ENCODE results near the gene FBXL7. TPM values are rescaled to one million over a fixed set of nuclear protein-coding genes. Genes with fewer than 3 reads are reported as not detected.
A peak's percentile ranks its signal among the peaks of the same experiment; 100 is the strongest.

The FBXL7 gene
- total and polyA plus RNA-seq, 12 donors, result 8.7 to 33.4 (median 23.5) TPM

GRCh38 chr5:15737036-15737821 is 237.2 kb downstream of the FBXL7 start:
- peak in 4 of 8 donors; percentile 10 to 59 (median 48) for ATAC-seq
- no peak overlapping the region for H3K4me3 ChIP-seq
- TF ChIP-seq CTCF (IDR thresholded peaks at IDR 0.05), result no peak
- WGBS, 2 donors, result 50 to 63% methylated on average over 8 of the region's 8 CpGs
- H3K4me1 ChIP-seq, result peaks cover 0 to 48% (median 29%) of the 10 kb centered on the region in 9 donors
- no peaks in the 10 kb centered on the region for H3K36me3 ChIP-seq
- H3K27me3 ChIP-seq, result no peaks in the 10 kb centered on the region
- intact Hi-C loops (cut with DNase I), result no loop called here
- no peaks in the 10 kb centered on the region for H3K9me3 ChIP-seq
- H3K27ac ChIP-seq, result no peak overlapping the region
- DNase-seq, result no peak

GRCh38 chr5:15737871-15738664 is 238.1 kb downstream of the FBXL7 start:
- WGBS, 2 donors, result 40 to 49% methylated on average over 5 of the region's 5 CpGs
- Histone ChIP-seq H3K27me3 (no peaks in the 10 kb centered on the region), H3K4me3 (peak overlapping the region in 1 of 10 donors; percentile 2), H3K4me1 (peaks cover 0 to 40% (median 24%) of the 10 kb centered on the region in 9 donors), H3K9me3 (no peaks in the 10 kb centered on the region), H3K36me3 (no peaks in the 10 kb centered on the region), H3K27ac (peak overlapping the region in 1 of 10 donors; percentile 22)
- no peak for TF ChIP-seq CTCF (IDR thresholded peaks at IDR 0.05)
- ATAC-seq, result peak; percentile 53 to 78 (median 60)
- peak in 1 of 2 donors; percentile 15 for DNase-seq
- intact Hi-C loops (cut with DNase I), result no loop called here

- intact Hi-C loops (cut with DNase I), result no loop called here
- H3K36me3 ChIP-seq, result no peaks in the 10 kb centered on the region
- peaks cover 0 to 4% (median 0%) of the 10 kb centered on the region in 11 donors for H3K9me3 ChIP-seq
- H3K27me3 ChIP-seq, result no peaks in the 10 kb centered on the region
- no peak overlapping the region for H3K4me3 ChIP-seq
- H3K27ac ChIP-seq, result no peak overlapping the region
- TF ChIP-seq CTCF (IDR thresholded peaks at IDR 0.05), result no peak
- no peak for ATAC-seq
- DNase-seq, result no peak
- peaks cover 0 to 40% (median 24%) of the 10 kb centered on the region in 9 donors for H3K4me1 ChIP-seq
These were observed 240.4 kb downstream of the FBXL7 start for GRCh38 chr5:15740383-15740782.

GRCh38 chr5:15741591-15741990 is 241.6 kb downstream of the FBXL7 start:
- DNase-seq (no peak), ATAC-seq (no peak)
- H3K27me3 ChIP-seq, result no peaks in the 10 kb centered on the region
- no peak overlapping the region for H3K27ac ChIP-seq
- H3K4me3 ChIP-seq, result no peak overlapping the region
- 56 to 59% methylated on average over 5 of the region's 5 CpGs for WGBS, 2 donors
- no peak for TF ChIP-seq CTCF (IDR thresholded peaks at IDR 0.05)
- intact Hi-C loops (cut with DNase I), result no loop called here
- no peaks in the 10 kb centered on the region for H3K36me3 ChIP-seq
- peaks cover 0 to 41% (median 22%) of the 10 kb centered on the region in 9 donors for H3K4me1 ChIP-seq
- H3K9me3 ChIP-seq, result peaks cover 0 to 4% (median 0%) of the 10 kb centered on the region in 11 donors

All from heart right ventricle (tissue), 16 donors.